ENCODE results near the gene FYN.
A peak's percentile ranks its signal among the peaks of the same experiment; 100 is the strongest.

FYN gene

DNA sequence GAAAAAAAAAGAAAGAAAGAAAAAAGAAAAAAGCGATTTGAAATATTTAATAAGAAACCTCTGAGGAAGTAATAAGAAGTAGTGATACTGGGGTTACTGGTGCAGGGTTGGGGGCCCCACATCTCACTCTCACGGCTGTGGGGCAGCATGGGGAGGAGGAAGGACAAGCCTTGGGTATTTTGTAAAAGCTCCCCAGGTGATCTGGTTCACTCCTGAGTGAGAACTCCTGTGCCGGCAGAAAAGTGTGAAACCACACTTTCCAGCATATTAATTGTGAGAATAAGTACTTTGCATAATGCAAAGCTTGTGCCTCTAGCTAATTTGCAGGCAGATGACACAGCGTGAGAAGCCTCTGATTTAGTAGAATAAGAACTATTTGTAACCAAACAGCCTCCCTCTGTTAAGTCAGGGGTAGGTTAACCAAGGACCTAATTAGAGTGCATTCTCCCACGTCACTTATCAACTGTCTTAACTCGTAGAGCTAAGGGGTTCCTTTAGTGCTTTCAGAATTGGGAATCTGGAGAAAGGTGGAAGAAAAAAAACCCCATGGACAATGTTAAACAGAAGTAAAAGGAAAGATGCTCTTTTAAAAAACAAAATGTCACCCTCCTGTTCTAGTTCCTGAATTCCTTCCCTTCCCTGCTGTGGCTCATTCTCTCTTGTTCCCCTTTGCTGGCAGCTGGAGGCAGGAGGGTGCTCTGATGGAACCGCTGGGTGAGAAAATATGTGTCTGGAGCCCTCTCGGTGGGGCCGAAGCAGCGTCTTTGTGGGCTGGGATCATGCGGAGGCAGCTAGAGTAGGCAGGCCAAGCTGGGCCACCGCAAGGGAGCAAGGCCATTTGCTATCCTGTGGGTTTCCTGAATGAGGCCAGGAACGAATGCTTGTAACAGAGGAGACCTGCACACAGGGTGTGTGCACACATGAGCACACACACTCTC is 108.7 kb downstream of the FYN start:
- ChIA-PET CTCF (interaction anchor here (0.5 to 1.6 kb wide), 2 partner anchors 194 to 254 kb away, joined by 3 to 5 read pairs; no protein-coding TSS in a partner anchor), POLR2A (no interaction called here)
- Histone ChIP-seq H3K4me3 (ENCODE audit: low read depth, low read length) (no peak overlapping the region), H3K4me1 (ENCODE audit: control insufficient read depth, insufficient read depth, low read length) (peaks cover 12% of the 10 kb centered on the region), H3K27ac (ENCODE audit: extremely low read depth, low read depth, low read length) (no peak overlapping the region), H3K9me3 (ENCODE audit: control insufficient read depth, insufficient read depth, low read depth, low read length) (no peaks in the 10 kb centered on the region), H3K36me3 (ENCODE audit: control insufficient read depth in 2 of 2, insufficient read depth in 1 of 2, low read length in 2 of 2) (peaks cover 0 to 6% of the 10 kb centered on the region in 2 experiments; a peak in 1 of 3 replicates)
- TF ChIP-seq ZNF660 (tag by site-specific recombination; IDR thresholded peaks at IDR 0.05) (no peak), RBAK (tag by site-specific recombination; IDR thresholded peaks at IDR 0.05) (no peak), ZIC2 (tag by site-specific recombination; IDR thresholded peaks at IDR 0.05) (peak; percentile 60), OSR2 (tag by site-specific recombination; IDR thresholded peaks at IDR 0.05) (no peak), KLF10 (tag by site-specific recombination; IDR thresholded peaks at IDR 0.05) (no peak), ZNF837 (tag by site-specific recombination; IDR thresholded peaks at IDR 0.05) (no peak), ZNF548 (tag by site-specific recombination; IDR thresholded peaks at IDR 0.05) (no peak), ZNF747 (tag by site-specific recombination; IDR thresholded peaks at IDR 0.05) (no peak)
- TF ChIP-seq, protein P1, sequence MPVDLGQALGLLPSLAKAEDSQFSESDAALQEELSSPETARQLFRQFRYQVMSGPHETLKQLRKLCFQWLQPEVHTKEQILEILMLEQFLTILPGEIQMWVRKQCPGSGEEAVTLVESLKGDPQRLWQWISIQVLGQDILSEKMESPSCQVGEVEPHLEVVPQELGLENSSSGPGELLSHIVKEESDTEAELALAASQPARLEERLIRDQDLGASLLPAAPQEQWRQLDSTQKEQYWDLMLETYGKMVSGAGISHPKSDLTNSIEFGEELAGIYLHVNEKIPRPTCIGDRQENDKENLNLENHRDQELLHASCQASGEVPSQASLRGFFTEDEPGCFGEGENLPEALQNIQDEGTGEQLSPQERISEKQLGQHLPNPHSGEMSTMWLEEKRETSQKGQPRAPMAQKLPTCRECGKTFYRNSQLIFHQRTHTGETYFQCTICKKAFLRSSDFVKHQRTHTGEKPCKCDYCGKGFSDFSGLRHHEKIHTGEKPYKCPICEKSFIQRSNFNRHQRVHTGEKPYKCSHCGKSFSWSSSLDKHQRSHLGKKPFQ (tag by site-specific recombination; IDR thresholded peaks at IDR 0.05): peak; percentile 26; the same call in 1 of the 2 replicates
- TF ChIP-seq, protein P2, sequence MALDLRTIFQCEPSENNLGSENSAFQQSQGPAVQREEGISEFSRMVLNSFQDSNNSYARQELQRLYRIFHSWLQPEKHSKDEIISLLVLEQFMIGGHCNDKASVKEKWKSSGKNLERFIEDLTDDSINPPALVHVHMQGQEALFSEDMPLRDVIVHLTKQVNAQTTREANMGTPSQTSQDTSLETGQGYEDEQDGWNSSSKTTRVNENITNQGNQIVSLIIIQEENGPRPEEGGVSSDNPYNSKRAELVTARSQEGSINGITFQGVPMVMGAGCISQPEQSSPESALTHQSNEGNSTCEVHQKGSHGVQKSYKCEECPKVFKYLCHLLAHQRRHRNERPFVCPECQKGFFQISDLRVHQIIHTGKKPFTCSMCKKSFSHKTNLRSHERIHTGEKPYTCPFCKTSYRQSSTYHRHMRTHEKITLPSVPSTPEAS (tag by site-specific recombination; IDR thresholded peaks at IDR 0.05): 0 out of 2 replicates have a peak, but pooled peaks have one; percentile 28

DNA sequence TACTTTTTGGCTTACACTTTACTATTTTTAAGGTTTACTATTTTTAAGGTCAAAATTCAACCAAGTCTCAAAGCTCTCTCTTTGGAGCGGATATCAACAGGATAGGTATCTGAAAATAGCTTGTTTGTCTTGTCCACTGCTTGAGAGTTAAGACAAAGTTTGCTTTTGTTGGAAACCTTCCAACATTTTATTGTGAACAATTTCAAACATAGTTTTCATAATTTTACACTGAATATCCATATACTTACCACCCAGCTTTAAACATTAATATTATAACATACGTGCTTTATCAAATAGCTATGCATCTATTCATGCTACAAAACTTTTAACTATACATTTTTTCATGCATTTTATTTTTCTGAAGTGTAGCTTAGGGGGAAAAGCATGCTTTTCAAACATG is 109.9 kb downstream of the FYN start:
- peaks cover 11% of the 10 kb centered on the region for H3K4me1 ChIP-seq (ENCODE audit: control insufficient read depth, insufficient read depth, low read length)
- no peaks in the 10 kb centered on the region for H3K9me3 ChIP-seq (ENCODE audit: control insufficient read depth, insufficient read depth, low read depth, low read length)
- CTCF ChIA-PET: interaction anchor here (0.5 to 1.6 kb wide), 10 partner anchors 13 to 347 kb away, joined by 3 to 5 read pairs (median 4); no protein-coding TSS in a partner anchor
- TF ChIP-seq, protein P3, sequence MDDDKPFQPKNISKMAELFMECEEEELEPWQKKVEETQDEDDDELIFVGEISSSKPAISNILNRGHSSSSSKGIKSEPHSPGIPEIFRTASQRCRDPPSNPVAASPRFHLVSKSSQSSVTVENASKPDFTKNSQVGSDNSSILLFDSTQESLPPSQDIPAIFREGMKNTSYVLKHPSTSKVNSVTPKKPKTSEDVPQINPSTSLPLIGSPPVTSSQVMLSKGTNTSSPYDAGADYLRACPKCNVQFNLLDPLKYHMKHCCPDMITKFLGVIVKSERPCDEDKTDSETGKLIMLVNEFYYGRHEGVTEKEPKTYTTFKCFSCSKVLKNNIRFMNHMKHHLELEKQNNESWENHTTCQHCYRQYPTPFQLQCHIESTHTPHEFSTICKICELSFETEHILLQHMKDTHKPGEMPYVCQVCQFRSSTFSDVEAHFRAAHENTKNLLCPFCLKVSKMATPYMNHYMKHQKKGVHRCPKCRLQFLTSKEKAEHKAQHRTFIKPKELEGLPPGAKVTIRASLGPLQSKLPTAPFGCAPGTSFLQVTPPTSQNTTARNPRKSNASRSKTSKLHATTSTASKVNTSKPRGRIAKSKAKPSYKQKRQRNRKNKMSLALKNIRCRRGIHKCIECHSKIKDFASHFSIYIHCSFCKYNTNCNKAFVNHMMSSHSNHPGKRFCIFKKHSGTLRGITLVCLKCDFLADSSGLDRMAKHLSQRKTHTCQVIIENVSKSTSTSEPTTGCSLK (tag by site-specific recombination; IDR thresholded peaks at IDR 0.05): no peak
- TF ChIP-seq ZNF202 (tag by site-specific recombination; IDR thresholded peaks at IDR 0.05; ENCODE audit: borderline replicate concordance): no peak
- TF ChIP-seq ZIC2 (tag by site-specific recombination; IDR thresholded peaks at IDR 0.05): no peak
- TF ChIP-seq ZNF660 (tag by site-specific recombination; IDR thresholded peaks at IDR 0.05): no peak
- no peak for TF ChIP-seq ZNF274 (IDR thresholded peaks at IDR 0.05; ENCODE audit: low read length)
- no peak for TF ChIP-seq ZNF274 (tag by site-specific recombination; IDR thresholded peaks at IDR 0.05; ENCODE audit: borderline replicate concordance)
- TF ChIP-seq, protein P4, sequence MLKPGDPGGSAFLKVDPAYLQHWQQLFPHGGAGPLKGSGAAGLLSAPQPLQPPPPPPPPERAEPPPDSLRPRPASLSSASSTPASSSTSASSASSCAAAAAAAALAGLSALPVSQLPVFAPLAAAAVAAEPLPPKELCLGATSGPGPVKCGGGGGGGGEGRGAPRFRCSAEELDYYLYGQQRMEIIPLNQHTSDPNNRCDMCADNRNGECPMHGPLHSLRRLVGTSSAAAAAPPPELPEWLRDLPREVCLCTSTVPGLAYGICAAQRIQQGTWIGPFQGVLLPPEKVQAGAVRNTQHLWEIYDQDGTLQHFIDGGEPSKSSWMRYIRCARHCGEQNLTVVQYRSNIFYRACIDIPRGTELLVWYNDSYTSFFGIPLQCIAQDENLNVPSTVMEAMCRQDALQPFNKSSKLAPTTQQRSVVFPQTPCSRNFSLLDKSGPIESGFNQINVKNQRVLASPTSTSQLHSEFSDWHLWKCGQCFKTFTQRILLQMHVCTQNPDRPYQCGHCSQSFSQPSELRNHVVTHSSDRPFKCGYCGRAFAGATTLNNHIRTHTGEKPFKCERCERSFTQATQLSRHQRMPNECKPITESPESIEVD (tag by site-specific recombination; IDR thresholded peaks at IDR 0.05): no peak
- TF ChIP-seq ZNF132 (tag by site-specific recombination; IDR thresholded peaks at IDR 0.05; ENCODE audit: borderline replicate concordance): no peak
- TF ChIP-seq SCRT2 (tag by site-specific recombination; IDR thresholded peaks at IDR 0.05): no peak
- no peak for TF ChIP-seq ZNF768 (tag by site-specific recombination; IDR thresholded peaks at IDR 0.05)
- no peak for TF ChIP-seq KLF10 (tag by site-specific recombination; IDR thresholded peaks at IDR 0.05)
- TF ChIP-seq ZNF211 (tag by site-specific recombination; IDR thresholded peaks at IDR 0.05; ENCODE audit: low read depth): no peak
- no peak for TF ChIP-seq ZNF302 (tag by site-specific recombination; IDR thresholded peaks at IDR 0.05; ENCODE audit: low read depth)
- TF ChIP-seq ZFP69B (tag by site-specific recombination; IDR thresholded peaks at IDR 0.05): no peak
- no peak for TF ChIP-seq ZBTB48 (tag by site-specific recombination; IDR thresholded peaks at IDR 0.05)
- TF ChIP-seq BCL11B (tag by site-specific recombination; IDR thresholded peaks at IDR 0.05; ENCODE audit: low read depth): no peak
- TF ChIP-seq ZNF555 (tag by site-specific recombination; conservative IDR thresholded peaks at IDR 0.05): no peak
- POLR2A ChIA-PET: interaction anchor here (0.6 kb wide), 1 partner anchor 901 kb away, joined by 4 read pairs; no protein-coding TSS in a partner anchor
- H3K36me3 ChIP-seq (ENCODE audit: control insufficient read depth in 2 of 2, insufficient read depth in 1 of 2, low read length in 2 of 2): peaks cover 0 to 10% of the 10 kb centered on the region in 2 experiments; a peak in 1 of 3 replicates
- no peak overlapping the region for H3K27ac ChIP-seq (ENCODE audit: extremely low read depth, low read depth, low read length)
- no peak overlapping the region for H3K4me3 ChIP-seq (ENCODE audit: low read depth, low read length)

All from HEK293 (cell line).